DND-41 (cell line): ENCODE measurements around the gene MACROD2.

Experiments
- ATAC-seq: fragments of 200-7000 bp; cut with Tn5 transposase; 3 replicates; pipeline ENCODE4 v1.9.1; 2021; ENCODE audit warnings: low read depth; ENCODE audit not compliant: insufficient read depth
- DNase-seq: peaks from one replicate; pipeline ENCODE4 v3.0.0-alpha.2; 2020
- H2AFZ ChIP-seq: 2 replicates; pipeline ENCODE4 v1.6.0; 2012; ENCODE audit warnings: low read depth, low read length
- H3K27ac ChIP-seq: 2 replicates; pipeline ENCODE4 v1.5.1; 2012; ENCODE audit warnings: low read length, inconsistent platforms
- H3K27me3 ChIP-seq: fragments of 200-600 bp; sonication (generic); 2 replicates; pipeline ENCODE4 v1.6.0; 2012; ENCODE audit warnings: low read length, mild to moderate bottlenecking, inconsistent platforms; ENCODE audit not compliant: insufficient read depth, poor library complexity
- H3K36me3 ChIP-seq: 2 replicates; pipeline ENCODE4 v1.5.1; 2012; ENCODE audit warnings: low read length, inconsistent platforms; ENCODE audit not compliant: insufficient read depth
- H3K4me1 ChIP-seq: 2 replicates; pipeline ENCODE4 v1.5.1; 2012; ENCODE audit warnings: mild to moderate bottlenecking, low read length; ENCODE audit not compliant: insufficient read depth
- H3K4me2 ChIP-seq: 2 replicates; pipeline ENCODE4 v1.6.0; 2012; ENCODE audit warnings: mild to moderate bottlenecking, moderate library complexity, low read length, inconsistent platforms; ENCODE audit not compliant: insufficient read depth
- H3K4me3 ChIP-seq, 2 experiments: fragments of 200-600 bp in 1 of 2; shearing (Covaris generic) in 1 of 2; 2 replicates each; pipeline ENCODE4 v1.5.1; 2012 to 2016; ENCODE audit warnings: inconsistent platforms in 2 of 2, low read length in 2 of 2, mild to moderate bottlenecking in 2 of 2, low read depth in 1 of 2, moderate library complexity in 1 of 2
- H3K79me2 ChIP-seq: 2 replicates; pipeline ENCODE4 v1.6.0; 2012; ENCODE audit warnings: low read length, inconsistent platforms; ENCODE audit not compliant: insufficient read depth
- H3K9ac ChIP-seq: 2 replicates; pipeline ENCODE4 v1.6.0; 2012; ENCODE audit warnings: low read depth, mild to moderate bottlenecking, inconsistent platforms, low read length, moderate library complexity
- H3K9me3 ChIP-seq: 2 replicates; pipeline ENCODE4 v1.5.1; 2012; ENCODE audit warnings: low read length, moderate library complexity, mild to moderate bottlenecking, inconsistent platforms; ENCODE audit not compliant: insufficient read depth, severe bottlenecking
- H4K20me1 ChIP-seq: 2 replicates; pipeline ENCODE4 v1.6.0; 2012; ENCODE audit warnings: low read length; ENCODE audit not compliant: insufficient read depth
- EZH2 ChIP-seq: IDR thresholded peaks from 3 replicates; pipeline ENCODE4 v1.6.1; 2012; ENCODE audit warnings: borderline replicate concordance, low read depth, mild to moderate bottlenecking, moderate library complexity, low read length, inconsistent platforms; ENCODE audit not compliant: severe bottlenecking
- TF ChIP-seq, protein P1 (sequence below): IDR thresholded peaks from 2 replicates; pipeline ENCODE4 v1.5.1; 2012; ENCODE audit warnings: borderline replicate concordance, low read length, moderate library complexity, mild to moderate bottlenecking; ENCODE audit not compliant: poor library complexity, severe bottlenecking; ENCODE audit errors: extremely low read depth

The MACROD2 gene

DNA sequence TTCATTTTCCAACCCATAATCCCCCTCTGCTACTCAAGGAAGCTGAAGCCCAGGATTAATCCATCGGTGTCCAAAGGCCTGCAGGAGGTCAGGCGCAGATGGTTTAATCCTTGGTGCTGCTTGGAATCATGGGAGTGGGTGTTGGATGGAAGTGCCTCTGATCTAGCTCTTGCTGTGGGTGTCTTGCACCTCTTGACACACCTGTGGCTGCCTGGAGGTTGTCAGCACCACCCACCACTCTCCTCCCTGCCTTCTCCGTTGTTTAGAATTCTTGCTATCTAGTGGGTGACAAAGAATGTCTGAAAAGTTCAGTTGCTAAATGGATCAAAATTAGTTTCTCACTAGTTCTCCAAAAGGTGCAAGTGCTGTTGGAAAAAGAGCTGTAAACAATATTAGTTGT is 1416.5 kb downstream of the MACROD2 start:
- ATAC-seq, result no peak
- H3K4me3 ChIP-seq, result no peak overlapping the region
- no peaks in the 10 kb centered on the region for H3K36me3 ChIP-seq
- no peak overlapping the region for H3K9ac ChIP-seq
- no peak overlapping the region for H3K27ac ChIP-seq
- no peaks in the 10 kb centered on the region for H3K27me3 ChIP-seq
- H3K79me2 ChIP-seq, result no peaks in the 10 kb centered on the region
- no peak for DNase-seq
- no peak overlapping the region for H2AFZ ChIP-seq
- no peaks in the 10 kb centered on the region for H4K20me1 ChIP-seq
- H3K9me3 ChIP-seq, result no peaks in the 10 kb centered on the region
- no peak overlapping the region for H3K4me2 ChIP-seq
- H3K4me1 ChIP-seq, result no peaks in the 10 kb centered on the region
- TF ChIP-seq EZH2, result no peak
- TF ChIP-seq, protein P1, sequence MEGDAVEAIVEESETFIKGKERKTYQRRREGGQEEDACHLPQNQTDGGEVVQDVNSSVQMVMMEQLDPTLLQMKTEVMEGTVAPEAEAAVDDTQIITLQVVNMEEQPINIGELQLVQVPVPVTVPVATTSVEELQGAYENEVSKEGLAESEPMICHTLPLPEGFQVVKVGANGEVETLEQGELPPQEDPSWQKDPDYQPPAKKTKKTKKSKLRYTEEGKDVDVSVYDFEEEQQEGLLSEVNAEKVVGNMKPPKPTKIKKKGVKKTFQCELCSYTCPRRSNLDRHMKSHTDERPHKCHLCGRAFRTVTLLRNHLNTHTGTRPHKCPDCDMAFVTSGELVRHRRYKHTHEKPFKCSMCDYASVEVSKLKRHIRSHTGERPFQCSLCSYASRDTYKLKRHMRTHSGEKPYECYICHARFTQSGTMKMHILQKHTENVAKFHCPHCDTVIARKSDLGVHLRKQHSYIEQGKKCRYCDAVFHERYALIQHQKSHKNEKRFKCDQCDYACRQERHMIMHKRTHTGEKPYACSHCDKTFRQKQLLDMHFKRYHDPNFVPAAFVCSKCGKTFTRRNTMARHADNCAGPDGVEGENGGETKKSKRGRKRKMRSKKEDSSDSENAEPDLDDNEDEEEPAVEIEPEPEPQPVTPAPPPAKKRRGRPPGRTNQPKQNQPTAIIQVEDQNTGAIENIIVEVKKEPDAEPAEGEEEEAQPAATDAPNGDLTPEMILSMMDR, result no peak

GRCh38 chr20:15415908-15416307 is 1420.6 kb downstream of the MACROD2 start:
- TF ChIP-seq, protein P1, result no peak
- no peak for TF ChIP-seq EZH2
- no peak for ATAC-seq

GRCh38 chr20:15419856-15420255 is 1424.5 kb downstream of the MACROD2 start:
- H3K4me2 ChIP-seq, result no peak overlapping the region

More at GRCh38 chr20:15415908-15416307, 1420.6 kb downstream of the MACROD2 start:
- DNase-seq, result no peak
- no peaks in the 10 kb centered on the region for H4K20me1 ChIP-seq
- no peaks in the 10 kb centered on the region for H3K4me1 ChIP-seq
- no peak overlapping the region for H3K27ac ChIP-seq
- H3K79me2 ChIP-seq, result no peaks in the 10 kb centered on the region
- H3K9ac ChIP-seq, result no peak overlapping the region
- H3K9me3 ChIP-seq, result no peaks in the 10 kb centered on the region
- no peaks in the 10 kb centered on the region for H3K36me3 ChIP-seq
- no peaks in the 10 kb centered on the region for H3K27me3 ChIP-seq
- no peak overlapping the region for H2AFZ ChIP-seq
- H3K4me2 ChIP-seq, result no peak overlapping the region
- H3K4me3 ChIP-seq, result no peak overlapping the region

More at GRCh38 chr20:15419856-15420255, 1424.5 kb downstream of the MACROD2 start:
- no peaks in the 10 kb centered on the region for H3K79me2 ChIP-seq
- no peak overlapping the region for H3K9ac ChIP-seq
- no peaks in the 10 kb centered on the region for H3K4me1 ChIP-seq
- no peaks in the 10 kb centered on the region for H3K36me3 ChIP-seq
- no peak for DNase-seq
- no peaks in the 10 kb centered on the region for H3K9me3 ChIP-seq
- H2AFZ ChIP-seq, result no peak overlapping the region
- no peak for ATAC-seq
- H3K27me3 ChIP-seq, result no peaks in the 10 kb centered on the region
- no peak overlapping the region for H3K4me3 ChIP-seq
- TF ChIP-seq EZH2, result peak; percentile 4
- TF ChIP-seq, protein P1, result no peak
- no peak overlapping the region for H3K27ac ChIP-seq
- no peaks in the 10 kb centered on the region for H4K20me1 ChIP-seq
